CD4-positive, alpha-beta T cell treated with Interleukin-21 for 1 hour (primary cell): ENCODE measurements around the gene LCE2A.

Experiments
- DNase-seq: peaks from one replicate; pipeline ENCODE4 v3.0.0-alpha.2; 2020

Gene LCE2A

GRCh38 chr1:152743371-152744145 lies 45.4 kb downstream of the LCE2A start:
- no peak for DNase-seq

GRCh38 chr1:152745289-152745704 lies 47.2 kb downstream of the LCE2A start:
- DNase-seq = no peak

GRCh38 chr1:152745765-152746444 lies 47.8 kb downstream of the LCE2A start:
- no peak for DNase-seq

- no peak for DNase-seq
Measured at GRCh38 chr1:152747831-152748230, 49.7 kb downstream of the LCE2A start.
